PC-9 (cell line): ENCODE measurements around the gene UBE2H. TPM values are rescaled to one million over a fixed set of nuclear protein-coding genes. Genes with fewer than 3 reads are reported as not detected.
"Not testable (repeated sequence)": the region's sequence is repeated elsewhere in the genome, so short reads cannot be mapped to it uniquely, and the experiment has no call there.

Experiments used
- BruUV-seq: library from RNA; stranded (reverse); fragments of 400-500 nt; replicated peaks from 2 replicates; lab custom pipeline; 2021; lab: Mats Ljungman, UMichigan
- CTCF ChIA-PET: fragments of 300-600 bp; sonication (Branson Sonifier 250); formaldehyde crosslinking; loops from one replicate; lab custom pipeline; 2022; ENCODE audit warnings: antibody characterized with exemption; lab: Charles Lee
- POLR2A ChIA-PET: fragments of 300-600 bp; sonication (Branson Sonifier 250); formaldehyde crosslinking; loops from one replicate; lab custom pipeline; 2022; ENCODE audit warnings: antibody characterized with exemption; ENCODE audit not compliant: unreplicated experiment; lab: Charles Lee
- DNase-seq, 2 experiments: peaks; one replicate each; pipeline versions ENCODE4 v3.0.0 to v3.0.0-alpha.2; 2015 to 2022; ENCODE audit warnings: mixed read lengths in 1 of 2
- H2AFZ ChIP-seq: fragments of 200-600 bp; sonication (generic); 2 replicates; pipeline ENCODE4 v1.8.1; 2017; ENCODE audit warnings: antibody characterized with exemption
- H3F3A ChIP-seq: fragments of 200-600 bp; sonication (generic); 2 replicates; pipeline ENCODE4 v1.8.1; 2017; ENCODE audit warnings: antibody characterized with exemption, mild to moderate bottlenecking, low read depth; ENCODE audit not compliant: insufficient read depth
- H3K27ac ChIP-seq: fragments of 200-600 bp; sonication (generic); 2 replicates; pipeline ENCODE4 v1.6.1; 2016; ENCODE audit warnings: mixed run types
- H3K27me3 ChIP-seq: fragments of 200-600 bp; sonication (generic); 2 replicates; pipeline ENCODE4 v1.6.1; 2016; ENCODE audit warnings: low read depth, mixed run types; ENCODE audit not compliant: insufficient read depth
- H3K36me3 ChIP-seq: fragments of 200-600 bp; sonication (generic); 2 replicates; pipeline ENCODE4 v1.6.1; 2016; ENCODE audit warnings: low read depth, mixed run types
- H3K4me1 ChIP-seq: fragments of 200-600 bp; sonication (generic); replicated peaks from 2 replicates; pipeline ENCODE4 v1.6.1; 2016; ENCODE audit warnings: mixed run types; ENCODE audit not compliant: insufficient read depth
- H3K4me2 ChIP-seq: fragments of 200-600 bp; sonication (generic); 2 replicates; pipeline ENCODE4 v1.6.1; 2017; ENCODE audit warnings: mixed run types
- H3K4me3 ChIP-seq: fragments of 200-600 bp; sonication (generic); 2 replicates; pipeline ENCODE4 v1.6.1; 2016; ENCODE audit warnings: mixed run types
- H3K79me2 ChIP-seq: fragments of 200-600 bp; sonication (generic); 2 replicates; pipeline ENCODE4 v1.6.1; 2017; ENCODE audit warnings: low read depth, mixed run types
- H3K9me2 ChIP-seq: fragments of 200-600 bp; sonication (generic); 2 replicates; pipeline ENCODE4 v1.8.1; 2017; ENCODE audit warnings: mild to moderate bottlenecking; ENCODE audit not compliant: insufficient read depth
- H3K9me3 ChIP-seq: fragments of 200-600 bp; sonication (generic); 2 replicates; pipeline ENCODE4 v1.8.1; 2016; ENCODE audit warnings: low read depth; ENCODE audit not compliant: insufficient read depth
- H4K20me1 ChIP-seq: fragments of 200-600 bp; sonication (generic); 2 replicates; pipeline ENCODE4 v1.8.1; 2017; ENCODE audit not compliant: insufficient read depth
- EZH2 ChIP-seq: fragments of 200-600 bp; sonication (generic); IDR thresholded peaks from 2 replicates; pipeline ENCODE4 v1.8.0; 2017; ENCODE audit warnings: antibody characterized with exemption, low read depth
- intact Hi-C: fragments of 100-400 bp; cut with micrococcal nuclease; formaldehyde crosslinking; loops from one replicate; pipeline ENCODE4 v1.10.0; 2022; ENCODE audit not compliant: unreplicated experiment
- total RNA-seq: library from RNA; stranded (reverse); gene quantifications from 2 replicates; pipeline ENCODE4 v1.2.3, GENCODE V29; 2021
- TF ChIP-seq, protein P1 (sequence below): fragments of 200-600 bp; sonication (generic); conservative IDR thresholded peaks from 2 replicates; pipeline ENCODE4 v1.6.1; 2017; ENCODE audit warnings: mixed run types, antibody characterized with exemption, mild to moderate bottlenecking, moderate library complexity

Gene UBE2H
- total RNA-seq, 1 experiment from 2014 or later: 211 TPM

DNA sequence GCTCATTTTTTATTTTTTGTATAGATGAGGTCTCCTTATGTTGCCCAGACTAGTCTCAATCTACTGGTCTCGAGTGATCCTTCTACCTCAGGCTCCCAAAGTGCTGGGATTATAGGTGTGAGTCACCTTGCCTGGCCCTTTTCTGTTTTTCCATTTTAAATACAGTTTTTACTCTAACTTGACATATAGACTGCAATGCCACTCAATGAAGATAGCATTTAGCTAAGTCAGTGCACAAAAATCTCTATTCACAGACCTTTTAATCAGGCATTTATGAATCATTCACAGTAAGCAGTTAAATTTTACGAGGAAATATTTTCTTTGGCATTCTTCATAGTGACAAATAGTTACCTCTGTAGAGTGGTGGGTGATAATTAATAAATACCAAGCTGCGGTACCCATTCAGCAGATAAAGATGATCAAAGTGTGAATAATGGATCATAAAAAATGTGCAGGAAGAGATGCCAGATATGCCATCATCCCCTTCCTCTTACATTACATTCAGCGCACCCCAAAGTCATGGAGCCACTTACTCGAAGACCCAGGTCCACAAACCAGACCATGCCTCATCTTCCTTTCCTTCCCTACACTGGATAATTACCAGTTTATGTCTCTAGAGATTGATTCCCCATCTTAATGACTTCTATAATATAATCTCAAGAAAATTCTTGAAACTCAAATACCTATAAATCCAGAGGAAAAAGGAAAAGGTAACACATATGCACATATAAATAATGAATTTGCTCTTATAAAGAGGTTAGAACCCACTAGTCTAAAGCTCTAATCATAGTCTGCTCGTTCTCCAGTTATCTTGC lies 56.0 kb downstream of the UBE2H start:
- no peaks in the 10 kb centered on the region for H3K9me2 ChIP-seq
- peak in 1 of 2 experiments; percentile 74 for DNase-seq
- no peak overlapping the region for H3K4me3 ChIP-seq
- ChIA-PET POLR2A (interaction anchor here (0.7 kb wide), 1 partner anchor 10 kb away, joined by 3 read pairs; no protein-coding TSS in a partner anchor), CTCF (no interaction called here)
- H3K4me1 ChIP-seq: 0 out of 2 replicates have a peak, but pooled peaks cover 6% of the 10 kb centered on the region
- BruUV-seq: no TSS peak
- intact Hi-C loops: no loop called here
- no peak overlapping the region for H2AFZ ChIP-seq
- peaks cover 15% of the 10 kb centered on the region; the same call in 1 of the 2 replicates for H3K36me3 ChIP-seq
- H3K9me3 ChIP-seq: no peaks in the 10 kb centered on the region
- peaks cover 58% of the 10 kb centered on the region for H3K79me2 ChIP-seq
- H3K27me3 ChIP-seq: no peaks in the 10 kb centered on the region
- no peak overlapping the region for H3K4me2 ChIP-seq
- peak overlapping the region; percentile 25; the same call in 1 of the 2 replicates for H3K27ac ChIP-seq
- peaks cover 52% of the 10 kb centered on the region for H4K20me1 ChIP-seq
- TF ChIP-seq, protein P1, sequence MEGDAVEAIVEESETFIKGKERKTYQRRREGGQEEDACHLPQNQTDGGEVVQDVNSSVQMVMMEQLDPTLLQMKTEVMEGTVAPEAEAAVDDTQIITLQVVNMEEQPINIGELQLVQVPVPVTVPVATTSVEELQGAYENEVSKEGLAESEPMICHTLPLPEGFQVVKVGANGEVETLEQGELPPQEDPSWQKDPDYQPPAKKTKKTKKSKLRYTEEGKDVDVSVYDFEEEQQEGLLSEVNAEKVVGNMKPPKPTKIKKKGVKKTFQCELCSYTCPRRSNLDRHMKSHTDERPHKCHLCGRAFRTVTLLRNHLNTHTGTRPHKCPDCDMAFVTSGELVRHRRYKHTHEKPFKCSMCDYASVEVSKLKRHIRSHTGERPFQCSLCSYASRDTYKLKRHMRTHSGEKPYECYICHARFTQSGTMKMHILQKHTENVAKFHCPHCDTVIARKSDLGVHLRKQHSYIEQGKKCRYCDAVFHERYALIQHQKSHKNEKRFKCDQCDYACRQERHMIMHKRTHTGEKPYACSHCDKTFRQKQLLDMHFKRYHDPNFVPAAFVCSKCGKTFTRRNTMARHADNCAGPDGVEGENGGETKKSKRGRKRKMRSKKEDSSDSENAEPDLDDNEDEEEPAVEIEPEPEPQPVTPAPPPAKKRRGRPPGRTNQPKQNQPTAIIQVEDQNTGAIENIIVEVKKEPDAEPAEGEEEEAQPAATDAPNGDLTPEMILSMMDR: no peak
- TF ChIP-seq EZH2: no peak
- peaks cover 29% of the 10 kb centered on the region for H3F3A ChIP-seq

DNA sequence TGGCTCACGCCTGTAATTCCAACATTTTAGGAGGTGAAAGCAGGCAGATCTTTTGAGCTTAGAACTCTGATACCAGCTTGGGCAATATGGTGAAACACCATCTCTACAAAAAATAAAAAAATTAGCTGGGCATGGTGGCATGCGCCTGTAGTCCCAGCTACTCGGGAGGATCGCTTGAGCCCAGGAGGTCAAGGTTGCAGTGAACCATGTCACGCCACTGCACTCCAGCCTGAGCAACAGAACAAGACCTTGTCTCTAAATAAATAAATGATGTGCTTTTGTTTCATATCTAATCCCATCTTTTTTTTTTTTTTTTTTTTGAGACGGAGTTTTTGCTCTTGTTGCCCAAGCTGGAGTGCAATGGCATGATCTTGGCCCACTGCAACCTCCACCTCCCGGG lies 58.6 kb downstream of the UBE2H start:
- POLR2A ChIA-PET, H3K4me3 ChIP-seq, BruUV-seq, H3K27me3 ChIP-seq, H3K4me2 ChIP-seq, DNase-seq, H3K27ac ChIP-seq, H3K9me2 ChIP-seq, H3K4me1 ChIP-seq, H3K9me3 ChIP-seq, H3K36me3 ChIP-seq, intact Hi-C loops, H2AFZ ChIP-seq, CTCF ChIA-PET: not testable (repeated sequence)
- Histone ChIP-seq H3K79me2 (peaks cover 60% of the 10 kb centered on the region), H4K20me1 (peaks cover 49% of the 10 kb centered on the region; the same call in 1 of the 2 replicates), H3F3A (peaks cover 25% of the 10 kb centered on the region; the same call in 1 of the 2 replicates)

DNA sequence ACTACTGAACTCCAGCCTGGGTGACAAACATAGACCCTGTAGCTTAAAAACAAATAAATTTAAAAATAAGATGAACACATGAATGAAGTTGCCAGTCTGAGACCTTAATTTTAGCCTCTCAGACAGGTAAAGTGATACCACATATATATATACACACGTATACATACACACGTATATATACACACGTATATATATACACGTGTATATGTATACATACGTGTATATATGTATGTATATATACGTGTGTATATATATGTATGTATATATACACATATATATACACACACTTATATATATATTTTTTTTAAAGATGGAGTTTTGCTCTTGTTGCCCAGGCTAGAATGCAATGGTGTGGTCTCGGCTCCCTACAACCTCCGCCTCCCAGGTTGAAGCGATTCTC lies 62.7 kb downstream of the UBE2H start:
- no peak overlapping the region for H3K27ac ChIP-seq
- H3K36me3 ChIP-seq: no peaks in the 10 kb centered on the region; the same call in 1 of the 2 replicates
- no peak overlapping the region for H3K4me3 ChIP-seq
- no peaks in the 10 kb centered on the region for H3K27me3 ChIP-seq
- no peak for TF ChIP-seq EZH2
- TF ChIP-seq, protein P1: no peak
- H4K20me1 ChIP-seq: peaks cover 30% of the 10 kb centered on the region
- H3K4me1 ChIP-seq: no peaks in the 10 kb centered on the region
- no peak overlapping the region for H3K4me2 ChIP-seq
- ChIA-PET CTCF (no interaction called here), POLR2A (no interaction called here)
- no peaks in the 10 kb centered on the region for H3K9me2 ChIP-seq
- no TSS peak for BruUV-seq
- no peak overlapping the region for H2AFZ ChIP-seq
- DNase-seq: no peak
- H3K9me3 ChIP-seq: no peaks in the 10 kb centered on the region
- H3K79me2 ChIP-seq: peaks cover 40% of the 10 kb centered on the region
- H3F3A ChIP-seq: peaks cover 21% of the 10 kb centered on the region
- intact Hi-C loops: no loop called here
